ENCODE measurements around the gene STAT5B.
"Not testable (repeated sequence)": the region's sequence is repeated elsewhere in the genome, so short reads cannot be mapped to it uniquely, and the experiment has no call there.

Gene STAT5B

DNA sequence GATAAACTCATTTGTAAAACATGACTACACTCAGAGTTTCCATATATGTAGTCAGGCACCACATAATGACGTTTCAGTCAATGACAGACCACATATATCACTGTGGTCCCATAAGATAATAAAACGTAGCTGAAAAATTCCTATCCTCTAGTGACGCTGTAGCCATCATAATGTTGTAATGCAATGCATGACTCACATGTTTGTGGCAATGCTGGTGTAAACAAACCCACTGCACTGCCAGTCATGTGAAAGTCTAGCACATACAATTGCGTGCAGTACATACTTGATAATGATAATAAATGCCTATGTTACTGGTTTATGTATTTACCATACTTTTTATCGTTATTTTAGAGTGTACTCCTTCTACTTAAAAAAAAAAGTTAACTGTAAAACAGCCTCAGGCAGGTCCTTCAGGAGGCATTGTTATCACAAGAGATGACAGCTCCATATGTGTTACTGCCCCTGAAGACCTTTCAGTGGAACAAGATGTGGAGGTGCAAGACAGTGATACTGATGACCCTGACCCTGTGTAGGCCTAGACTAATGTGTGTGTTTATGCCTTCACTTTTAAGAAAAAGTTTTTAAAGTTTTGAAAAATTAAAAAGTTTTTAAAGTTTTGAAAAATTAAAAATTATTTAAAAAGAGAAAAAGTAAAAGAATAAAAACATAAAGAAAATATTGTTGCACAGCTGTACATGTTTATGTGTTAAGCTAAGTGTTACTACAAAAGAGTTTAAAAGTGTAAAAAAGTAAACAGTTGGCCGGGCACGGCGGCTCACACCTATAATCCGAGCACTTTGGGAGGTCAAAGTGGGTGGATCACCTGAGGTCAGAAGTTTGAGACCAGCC lies 9.0 kb downstream of the STAT5B start:
- DNase-seq (ENCODE audit: low read depth) = peak; percentile 18

- no peak for DNase-seq (ENCODE audit: low read depth)
Measured at GRCh38 chr17:42266462-42266861, 9.7 kb downstream of the STAT5B start.

DNA sequence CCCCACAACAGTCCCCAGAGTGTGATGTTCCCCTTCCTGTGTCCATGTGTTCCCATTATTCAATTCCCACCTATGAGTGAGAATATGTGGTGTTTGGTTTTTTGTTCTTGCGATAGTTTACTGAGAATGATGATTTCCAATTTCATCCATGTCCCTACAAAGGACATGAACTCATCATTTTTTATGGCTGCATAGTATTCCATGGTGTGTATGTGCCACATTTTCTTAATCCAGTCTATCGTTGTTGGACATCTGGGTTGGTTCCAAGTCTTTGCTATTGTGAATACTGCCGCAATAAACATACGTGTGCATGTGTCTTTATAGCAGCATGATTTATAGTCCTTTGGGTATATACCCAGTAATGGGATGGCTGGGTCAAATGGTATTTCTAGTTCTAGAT lies 11.8 kb downstream of the STAT5B start:
- not testable (repeated sequence) for DNase-seq (ENCODE audit: low read depth)

GRCh38 chr17:42260318-42260717 lies 15.9 kb downstream of the STAT5B start:
- no peak for DNase-seq (ENCODE audit: low read depth)

- no peak for DNase-seq (ENCODE audit: low read depth)
Measured at GRCh38 chr17:42255445-42255844, 20.7 kb downstream of the STAT5B start.

DNA sequence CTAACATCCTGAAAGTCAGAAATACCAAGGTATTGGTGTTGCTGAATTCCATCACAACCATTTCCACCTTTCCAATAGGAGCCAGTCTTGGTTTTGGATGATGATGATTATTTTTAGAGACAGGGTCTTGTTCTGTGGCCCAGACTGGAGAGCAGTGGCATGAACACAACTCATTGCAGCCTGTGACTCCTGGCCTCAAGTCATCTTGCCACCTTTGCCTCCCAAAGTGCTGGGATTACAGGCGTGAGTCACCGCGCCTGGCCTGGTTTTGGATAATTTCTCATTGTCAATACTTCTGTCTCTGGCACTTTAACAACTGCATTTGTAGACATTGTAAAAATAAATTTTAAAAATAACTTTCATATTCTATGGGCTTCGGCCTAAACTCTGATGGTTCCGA lies 22.6 kb downstream of the STAT5B start:
- DNase-seq (ENCODE audit: low read depth) = no peak

DNA sequence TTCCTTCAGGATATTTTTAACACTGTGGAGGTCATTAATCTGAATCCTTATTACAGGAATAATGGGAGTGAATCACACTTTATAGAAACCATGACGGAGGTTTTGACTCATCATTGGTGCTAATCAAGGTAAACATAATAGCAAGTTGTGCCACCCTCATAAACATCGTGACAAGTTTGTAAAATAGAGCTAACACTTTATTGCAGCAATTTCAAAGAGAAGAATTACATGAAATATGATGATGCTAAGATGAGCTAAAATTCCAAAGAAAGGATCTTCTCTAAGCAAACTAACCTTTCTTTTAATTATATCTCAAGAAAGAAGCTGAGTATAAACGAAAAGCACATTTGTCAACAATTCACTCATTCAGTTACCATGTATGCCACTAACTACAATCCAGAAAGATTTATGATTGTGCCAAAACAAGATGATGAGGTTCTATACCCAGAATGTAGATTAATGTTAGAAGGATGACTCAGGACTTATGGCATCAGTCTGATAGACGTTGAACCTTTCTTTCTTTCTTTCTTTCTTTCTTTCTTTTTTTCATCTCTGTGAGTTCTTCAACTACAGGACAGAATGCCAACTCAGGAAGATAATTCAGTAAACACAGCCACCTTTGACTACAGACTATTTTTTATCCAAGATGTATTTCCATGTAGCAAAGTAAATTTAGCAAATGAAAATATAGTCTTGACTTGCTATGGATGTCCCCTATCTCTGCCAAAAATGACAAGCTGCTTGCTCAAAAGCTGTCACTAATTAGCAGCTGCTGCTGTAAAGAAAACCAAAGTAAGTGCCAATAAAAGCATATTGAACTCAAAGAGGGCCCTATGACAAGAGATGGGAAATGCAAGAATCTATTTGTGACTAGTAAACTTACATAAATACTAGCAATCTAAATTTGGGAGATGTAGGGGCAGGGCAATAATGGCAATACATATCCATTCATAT lies 23.3 kb downstream of the STAT5B start:
- DNase-seq (ENCODE audit: low read depth) = no peak

GRCh38 chr17:42251115-42251514 lies 25.1 kb downstream of the STAT5B start:
- no peak for DNase-seq (ENCODE audit: low read depth)

DNA sequence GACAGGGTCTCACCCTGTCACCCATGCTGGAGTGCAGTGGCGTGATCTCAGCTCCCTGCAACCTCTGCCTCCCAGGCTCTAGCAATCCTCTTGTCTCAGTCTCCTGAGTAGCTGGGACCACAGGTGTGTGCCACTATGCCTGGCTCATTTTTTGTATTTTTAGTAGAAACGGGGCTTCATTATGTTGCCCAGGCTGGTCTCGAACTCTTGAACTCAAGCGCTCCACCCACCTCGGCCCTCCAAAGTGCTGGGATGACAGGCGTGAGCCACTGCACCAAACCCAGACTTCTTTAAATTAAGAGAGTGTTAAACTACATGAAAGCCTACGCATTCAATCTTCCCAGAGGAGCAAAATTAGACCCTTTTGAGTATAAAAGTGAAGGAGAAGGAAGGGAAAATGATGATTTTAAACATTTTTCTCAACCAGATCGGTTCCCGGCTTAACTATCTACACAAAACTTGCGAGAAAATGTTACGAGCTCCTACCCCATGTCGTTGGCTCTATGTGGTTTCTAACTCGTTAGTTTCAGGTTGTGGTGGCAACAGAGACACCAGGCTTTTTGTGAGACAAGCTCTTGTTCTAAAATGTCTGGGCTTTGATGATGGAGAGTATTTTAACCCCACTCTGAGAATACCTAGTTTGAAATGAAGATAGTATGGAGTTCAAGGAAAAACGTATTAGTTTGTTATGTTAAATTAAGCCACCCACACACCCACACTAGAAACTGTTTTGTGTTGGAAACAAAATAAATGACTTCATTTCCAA lies 26.3 kb downstream of the STAT5B start:
- DNase-seq (ENCODE audit: low read depth) = no peak

DNA sequence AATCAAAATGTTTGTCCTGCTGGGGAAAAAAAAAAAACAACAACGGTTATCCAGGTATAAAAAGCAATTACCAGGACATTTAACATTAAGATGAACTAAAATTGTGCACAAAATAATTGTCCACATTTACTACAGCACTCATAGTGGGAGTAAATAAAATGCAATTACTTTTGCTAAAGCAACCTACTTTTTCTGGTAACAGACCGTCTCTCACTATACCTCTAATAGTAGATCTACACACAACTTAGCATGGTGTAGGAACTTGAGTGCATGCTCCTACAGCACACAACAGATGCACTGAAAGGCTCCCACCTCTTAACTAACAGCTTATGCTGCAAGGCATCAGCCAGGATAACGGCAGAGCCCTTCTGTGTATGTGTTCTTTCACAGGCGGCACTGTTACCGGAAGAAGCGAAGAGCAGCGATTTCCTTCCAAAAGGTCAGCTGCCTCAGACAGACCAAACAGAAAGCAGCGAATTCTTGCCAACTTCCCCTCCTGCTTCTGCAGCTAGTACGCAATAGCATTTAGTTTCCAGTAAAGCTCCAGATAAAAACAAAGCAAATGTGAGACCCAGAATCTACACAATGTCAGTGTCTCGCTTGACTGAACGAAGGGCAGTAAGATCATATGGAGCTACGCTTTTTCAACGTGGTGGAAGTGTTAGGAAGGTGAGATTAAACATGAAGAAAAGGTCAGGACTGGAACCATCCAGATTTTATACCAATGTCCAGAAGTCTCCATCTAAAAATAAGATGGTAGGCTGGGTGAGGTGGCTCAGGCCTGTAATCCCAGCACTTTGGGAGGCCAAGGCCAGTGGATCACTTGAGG lies 27.6 kb downstream of the STAT5B start:
- DNase-seq (ENCODE audit: low read depth) = peak; percentile 63

GRCh38 chr17:42247734-42248133 lies 28.5 kb downstream of the STAT5B start:
- no peak for DNase-seq (ENCODE audit: low read depth)

DNA sequence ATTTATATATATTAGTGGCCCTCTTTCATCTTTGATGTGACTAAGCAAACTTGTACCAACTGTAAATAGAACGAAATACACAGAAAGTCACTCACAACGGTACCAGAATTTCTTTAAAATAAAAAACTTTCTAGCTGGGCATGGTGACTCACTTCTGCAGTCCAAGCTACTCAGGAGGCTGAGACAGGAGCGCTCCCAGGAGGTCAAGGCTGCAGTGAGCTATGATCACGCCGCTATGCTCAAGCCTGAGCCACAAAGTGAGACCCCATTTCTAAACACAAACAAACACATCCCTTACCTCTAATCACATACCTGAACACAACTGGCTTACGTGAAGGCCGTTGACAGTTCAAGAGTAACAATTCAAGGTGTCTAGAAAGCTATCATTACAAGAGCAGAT lies 29.7 kb downstream of the STAT5B start:
- DNase-seq (ENCODE audit: low read depth) = no peak

DNA sequence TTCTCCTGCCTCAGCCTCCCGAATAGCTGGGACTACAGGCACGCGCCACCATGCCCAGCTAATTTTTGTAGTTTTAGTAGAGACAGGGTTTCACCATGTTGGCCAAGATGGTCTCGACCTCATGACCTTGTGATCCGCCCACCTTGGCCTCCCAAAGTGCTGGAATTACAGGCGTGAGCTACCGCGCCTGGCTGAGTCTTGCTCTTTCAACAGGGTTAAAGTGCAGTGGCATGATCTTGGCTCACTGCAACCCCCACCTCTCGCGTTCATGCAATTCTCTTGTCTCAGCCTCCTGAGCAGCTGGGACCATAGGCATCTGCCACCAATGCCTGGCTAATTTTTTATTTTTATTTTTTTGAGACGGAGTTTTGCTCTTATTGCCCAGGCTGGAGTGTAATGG lies 31.0 kb downstream of the STAT5B start:
- not testable (repeated sequence) for DNase-seq (ENCODE audit: low read depth)

DNA sequence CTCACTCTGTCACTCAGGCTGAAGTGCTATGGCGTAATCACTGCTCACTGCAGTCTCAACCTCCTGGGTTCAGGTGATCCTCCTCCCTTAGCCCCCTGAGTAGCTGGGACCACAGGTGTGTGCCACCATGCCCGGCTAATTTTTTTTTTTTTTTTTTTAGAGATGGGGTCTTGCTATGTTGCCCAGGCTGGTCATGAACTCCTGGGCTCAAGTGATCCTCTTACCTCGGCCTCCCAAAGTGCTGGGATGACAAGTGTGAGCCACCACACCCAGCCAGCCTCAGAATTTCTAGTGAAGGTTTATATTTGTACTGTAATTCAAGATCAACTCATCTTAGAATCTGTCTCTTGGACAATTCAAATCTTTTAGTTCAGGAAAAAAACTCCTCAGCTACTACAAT lies 32.1 kb downstream of the STAT5B start:
- not testable (repeated sequence) for DNase-seq (ENCODE audit: low read depth)

GRCh38 chr17:42243493-42243982 lies 32.7 kb downstream of the STAT5B start:
- DNase-seq (ENCODE audit: low read depth) = no peak

GRCh38 chr17:42241871-42242270 lies 34.3 kb downstream of the STAT5B start:
- DNase-seq (ENCODE audit: low read depth) = no peak

DNA sequence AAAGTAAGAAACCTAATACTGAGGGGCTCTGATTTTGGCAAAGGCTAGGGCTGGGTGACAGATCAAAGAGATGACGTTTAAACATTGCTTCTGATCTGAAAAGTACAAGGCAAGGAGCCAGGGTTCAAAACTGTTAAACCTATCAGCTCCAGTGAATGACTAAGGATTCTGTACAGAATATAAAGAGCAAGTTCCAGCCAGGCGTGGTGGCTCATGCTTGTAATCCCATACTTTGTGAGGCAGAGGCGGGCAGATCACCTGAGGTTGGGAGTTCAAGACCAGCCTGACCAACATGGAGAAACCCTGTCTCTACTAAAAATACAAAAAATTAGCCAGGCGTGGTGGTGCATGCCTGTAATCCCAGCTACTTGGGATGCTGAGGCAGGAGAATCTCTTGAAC lies 35.3 kb downstream of the STAT5B start:
- not testable (repeated sequence) for DNase-seq (ENCODE audit: low read depth)

- DNase-seq (ENCODE audit: low read depth) = no peak
Measured at GRCh38 chr17:42240201-42240600, 36.0 kb downstream of the STAT5B start.

- not testable (repeated sequence) for DNase-seq (ENCODE audit: low read depth)
Measured at GRCh38 chr17:42239576-42239975, 36.6 kb downstream of the STAT5B start.

DNA sequence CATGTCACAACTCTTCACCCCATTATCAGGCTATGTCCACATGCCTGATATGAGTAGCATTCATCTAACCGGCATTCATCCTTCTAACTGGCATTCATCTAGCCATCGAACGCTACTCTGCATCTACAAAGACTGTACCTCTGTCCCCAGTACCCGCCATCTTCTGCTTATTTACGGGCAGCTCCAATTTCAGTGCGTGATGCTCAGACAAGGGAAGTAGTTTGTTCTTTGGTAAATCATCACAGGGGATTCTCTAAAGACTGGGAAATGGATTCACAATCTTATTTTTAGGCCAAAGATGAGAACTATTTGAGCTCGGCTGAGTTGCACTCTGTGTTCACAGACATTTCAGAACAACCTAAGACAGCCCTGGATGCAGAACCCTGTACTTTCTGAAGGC lies 39.4 kb downstream of the STAT5B start:
- DNase-seq (ENCODE audit: low read depth) = no peak

- DNase-seq (ENCODE audit: low read depth) = no peak
Measured at GRCh38 chr17:42233994-42234393, 42.2 kb downstream of the STAT5B start.
